HT-29 (cell line): Measurements from ENCODE around the gene PSMB3. TPM values are rescaled to one million over a fixed set of nuclear protein-coding genes. Genes with fewer than 3 reads are reported as not detected.
A peak's percentile ranks its signal among the peaks of the same experiment; 100 is the strongest.
"Not testable (repeated sequence)": the region's sequence is repeated elsewhere in the genome, so short reads cannot be mapped to it uniquely, and the experiment has no call there.

Source experiments
- DNase-seq: peaks from one replicate; pipeline ENCODE4 v3.0.0-alpha.2; 2015; ENCODE audit warnings: low spot score
- total RNA-seq: library from RNA; depleted of rRNA; stranded (reverse); fragments of >200 nt; shearing (Covaris generic); gene quantifications from 2 replicates; pipeline ENCODE4 v1.2.3, GENCODE V29; 2014

The PSMB3 gene
- total RNA-seq, 1 experiment from 2014 or later, result 828 TPM

DNA sequence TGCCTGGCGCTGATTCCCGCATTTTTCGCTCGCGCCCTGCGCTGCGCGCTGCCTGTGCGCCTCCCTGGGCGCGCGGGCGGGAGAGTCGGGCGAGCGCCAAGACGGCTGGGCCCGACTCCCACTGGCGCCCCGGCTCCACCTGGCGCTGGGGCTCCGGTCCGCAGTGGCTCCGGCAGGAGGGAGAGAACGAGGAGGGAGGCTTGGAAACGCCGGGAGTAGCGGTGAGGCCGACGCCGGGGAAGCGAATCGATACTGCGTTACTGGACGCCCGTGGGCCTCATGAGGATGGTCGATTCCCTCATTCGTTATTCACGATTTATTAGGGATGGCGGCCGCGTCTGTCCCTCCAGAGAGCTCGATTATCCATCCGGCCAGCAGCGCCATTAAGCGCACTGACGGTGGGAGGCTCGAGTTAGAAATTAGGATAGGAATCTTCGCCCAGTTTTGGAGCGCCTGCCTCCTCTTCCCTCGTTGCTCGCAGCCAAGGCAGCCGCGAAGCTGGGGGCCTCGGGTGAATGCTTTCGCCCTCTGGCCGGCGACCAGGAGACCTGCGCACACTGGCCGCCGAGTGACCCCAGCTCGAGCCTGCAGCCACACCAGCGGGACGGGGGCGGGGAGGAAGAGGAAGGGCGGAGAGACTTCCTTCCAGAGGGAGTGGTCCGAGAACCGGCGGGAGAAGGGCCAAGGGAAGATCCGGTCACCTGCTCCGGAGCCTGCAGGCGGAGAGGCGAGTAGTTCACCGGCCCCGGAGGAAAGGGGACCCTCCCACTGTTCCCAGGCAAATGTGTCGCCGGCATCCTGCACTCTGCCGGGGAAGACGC is 3.1 kb upstream of the PSMB3 start:
- DNase-seq, result peak; percentile 93

- DNase-seq, result no peak
Observed at GRCh38 chr17:38750044-38750311, 2.6 kb upstream of the PSMB3 start.

GRCh38 chr17:38750312-38751121 is 2.0 kb upstream of the PSMB3 start:
- peak; percentile 79 for DNase-seq

DNA sequence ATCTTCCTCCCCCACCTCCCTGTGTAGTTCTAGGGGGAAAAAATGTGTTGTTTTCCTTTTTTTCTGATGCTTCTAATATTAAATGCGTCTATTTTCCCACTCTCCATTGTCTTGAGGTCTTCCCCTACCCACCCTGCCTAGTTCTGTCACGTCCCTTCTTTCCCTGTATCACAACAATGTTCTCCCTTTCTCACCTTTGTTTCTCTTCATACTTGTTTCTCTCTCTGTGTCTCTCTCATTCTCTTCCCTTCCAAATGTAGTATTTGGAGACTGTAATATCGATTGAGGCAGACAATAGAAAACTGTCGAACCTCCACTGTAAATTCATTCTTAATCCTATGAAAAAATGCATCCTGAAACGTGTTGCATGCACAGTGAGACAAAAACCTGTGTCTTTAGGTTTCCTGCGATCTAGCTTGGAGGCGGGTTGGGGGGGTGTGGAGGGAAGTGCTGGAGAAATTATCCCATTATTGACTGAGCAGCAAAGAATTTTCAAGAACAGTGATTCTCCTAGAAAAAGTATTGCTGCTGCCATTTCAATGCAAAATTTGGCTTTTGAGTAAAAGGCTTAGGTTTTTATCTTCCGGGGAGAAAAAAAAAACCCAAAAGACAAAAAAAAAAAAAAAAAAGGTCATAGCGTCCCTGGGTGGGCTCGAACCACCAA is 1.3 kb upstream of the PSMB3 start:
- DNase-seq, result peak; percentile 74

- DNase-seq, result peak; percentile 96
Observed at GRCh38 chr17:38751808-38752307, 683 bp upstream of the PSMB3 start.

GRCh38 chr17:38753071-38753506 is 548 bp downstream of the PSMB3 start:
- no peak for DNase-seq

- DNase-seq, result peak; percentile 69
Observed at GRCh38 chr17:38761612-38762011, 9.1 kb downstream of the PSMB3 start.

DNA sequence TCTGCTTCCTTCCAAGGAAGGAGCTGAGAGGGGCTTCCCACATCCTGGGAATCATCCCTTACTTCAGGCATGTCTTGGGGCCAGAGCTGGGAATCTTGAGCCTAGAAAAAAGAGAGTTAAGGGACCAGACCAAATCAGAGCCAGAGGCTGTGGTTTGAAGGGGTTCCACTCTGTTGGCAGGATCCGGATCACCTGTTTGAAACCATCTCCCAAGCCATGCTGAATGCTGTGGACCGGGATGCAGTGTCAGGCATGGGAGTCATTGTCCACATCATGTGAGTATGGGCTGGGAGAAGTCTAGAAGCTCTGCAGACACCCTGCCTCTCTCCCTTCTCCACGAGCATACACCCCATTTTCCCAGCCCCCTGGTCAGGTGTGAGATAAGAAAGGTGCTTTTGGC is 9.7 kb downstream of the PSMB3 start:
- DNase-seq, result no peak

GRCh38 chr17:38766341-38766740 is 13.8 kb downstream of the PSMB3 start:
- no peak for DNase-seq

- DNase-seq, result no peak
Observed at GRCh38 chr17:38768417-38768816, 15.9 kb downstream of the PSMB3 start.

DNA sequence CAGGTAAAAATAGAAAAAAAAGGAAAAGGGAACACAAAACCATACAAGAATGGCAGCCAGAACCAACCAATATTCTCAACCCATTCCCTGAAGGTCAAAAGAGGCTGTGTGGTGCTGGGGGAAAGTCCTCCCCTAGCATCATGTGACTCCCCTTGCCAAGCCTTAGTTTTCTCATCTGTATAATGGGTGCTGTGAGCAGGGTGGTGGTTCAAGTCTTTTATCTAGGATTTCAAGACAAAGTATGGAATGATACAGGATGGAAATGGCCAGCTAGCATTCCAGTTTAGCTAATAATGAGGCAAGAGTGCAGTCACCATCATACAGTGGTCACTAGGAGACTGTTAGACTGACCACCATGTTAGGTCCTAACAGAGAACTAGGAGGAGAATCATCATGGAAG is 20.7 kb downstream of the PSMB3 start:
- DNase-seq, result no peak

GRCh38 chr17:38777641-38778250 is 25.2 kb downstream of the PSMB3 start:
- no peak for DNase-seq

DNA sequence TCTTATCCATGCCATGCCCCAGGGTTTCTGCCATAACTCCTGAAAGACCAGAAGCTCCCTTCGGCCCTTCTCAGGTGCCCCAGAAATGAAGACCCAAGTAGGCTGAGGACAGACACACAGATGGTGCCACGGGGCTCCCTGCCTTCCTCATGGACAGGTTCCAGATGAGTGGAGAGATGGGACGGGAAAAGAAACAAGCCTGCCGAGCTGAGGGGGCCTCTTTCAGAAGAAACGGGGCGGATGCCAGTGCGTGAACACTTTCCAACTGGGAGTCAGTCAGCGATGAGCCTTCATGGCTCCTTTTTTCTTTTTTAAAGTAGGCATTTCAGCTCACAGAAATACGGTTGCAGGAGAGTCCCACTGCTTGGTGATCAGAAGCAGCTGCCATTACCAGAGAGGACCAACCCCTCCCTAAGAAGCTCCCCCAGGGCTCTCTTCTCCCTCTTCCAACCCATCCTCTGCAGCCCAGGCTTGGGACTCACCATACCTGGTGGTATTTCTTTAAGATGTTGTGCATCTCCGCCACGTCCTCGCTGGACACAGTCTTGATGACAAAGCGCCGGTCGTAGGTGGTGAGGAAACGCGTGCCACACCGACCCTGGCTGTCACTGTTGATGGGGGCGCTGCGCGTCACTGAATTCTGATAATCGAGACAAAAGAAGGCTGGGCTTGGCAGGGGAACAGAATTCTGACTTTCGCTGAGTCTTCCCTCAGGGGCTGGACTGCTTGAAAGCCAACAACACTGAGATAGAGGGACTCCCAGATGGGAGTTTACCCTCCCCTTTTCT is 27.6 kb downstream of the PSMB3 start:
- DNase-seq, result no peak

DNA sequence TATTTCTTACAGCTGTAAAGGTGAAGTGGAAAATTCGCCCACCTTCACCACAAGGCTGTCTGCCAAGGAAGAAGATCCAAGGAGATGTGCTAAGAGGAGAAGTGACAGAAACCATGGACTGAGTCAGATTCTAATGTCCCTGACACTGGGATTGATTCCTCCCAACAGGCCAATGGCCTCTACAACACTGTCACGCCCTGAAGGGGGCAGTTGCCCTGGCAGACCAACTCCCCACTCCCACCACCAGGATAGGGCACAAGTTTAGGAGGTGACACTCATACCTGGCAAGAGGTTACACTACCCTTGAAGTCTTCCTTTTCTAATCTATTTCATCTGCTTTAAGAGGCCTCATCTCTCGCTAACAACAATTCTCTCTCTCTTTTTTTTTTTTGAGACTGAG is 30.7 kb downstream of the PSMB3 start:
- no peak for DNase-seq

DNA sequence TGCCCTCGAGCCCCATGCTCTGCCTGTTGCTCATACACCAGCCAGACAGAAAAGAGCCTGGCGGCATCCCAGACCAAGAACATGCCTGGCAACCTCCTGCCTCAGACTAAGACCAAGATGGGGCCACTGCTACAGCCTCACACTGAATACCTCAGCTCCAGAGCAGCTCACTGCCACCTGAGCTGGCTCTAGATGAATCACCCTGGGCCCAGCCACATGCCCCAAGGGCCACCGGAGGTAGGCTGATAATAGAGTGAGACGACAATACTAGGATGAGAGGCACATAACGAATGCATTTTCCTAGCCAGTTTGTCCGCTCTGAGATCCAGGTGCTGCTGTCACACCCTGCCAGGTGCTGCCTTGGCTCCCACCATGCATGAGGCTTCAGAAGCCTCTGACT is 33.8 kb downstream of the PSMB3 start:
- DNase-seq, result no peak

DNA sequence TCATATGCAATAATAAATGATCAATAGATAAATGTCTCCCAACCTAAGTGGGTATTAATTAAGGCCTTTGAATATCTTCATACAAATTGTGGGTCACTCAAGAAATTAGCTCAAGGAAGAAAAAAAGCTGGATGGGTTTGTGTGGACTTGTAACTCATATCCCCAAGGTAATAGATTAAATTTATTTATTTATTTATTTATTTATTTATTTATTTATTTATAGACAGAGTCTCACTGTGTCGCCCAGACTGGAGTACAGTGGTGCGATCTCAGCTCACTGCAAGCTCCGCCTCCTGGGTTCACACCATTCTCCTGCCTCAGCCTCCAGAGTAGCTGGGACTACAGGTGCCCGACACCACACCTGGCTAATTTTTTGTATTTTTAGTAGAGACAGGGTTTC is 35.5 kb downstream of the PSMB3 start:
- not testable (repeated sequence) for DNase-seq

DNA sequence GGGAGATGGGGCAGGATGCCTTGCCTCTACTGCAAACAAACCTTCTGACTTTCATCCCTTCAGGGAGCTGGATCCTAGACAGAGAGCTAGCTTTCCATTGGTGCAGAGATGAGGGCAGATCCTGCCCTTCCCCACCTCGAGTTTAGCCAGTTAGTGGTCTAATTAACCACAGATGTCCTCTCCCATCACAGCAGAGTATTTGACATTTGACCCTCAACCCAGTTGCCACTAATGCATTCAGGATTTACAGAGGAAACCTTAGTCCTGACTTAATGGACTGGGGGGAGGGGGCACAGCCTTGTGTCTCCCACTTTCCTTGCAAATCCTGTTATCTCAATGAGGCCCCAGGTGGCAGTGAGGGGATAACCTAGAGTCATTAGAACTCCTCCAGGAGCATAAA is 36.6 kb downstream of the PSMB3 start:
- DNase-seq, result no peak

DNA sequence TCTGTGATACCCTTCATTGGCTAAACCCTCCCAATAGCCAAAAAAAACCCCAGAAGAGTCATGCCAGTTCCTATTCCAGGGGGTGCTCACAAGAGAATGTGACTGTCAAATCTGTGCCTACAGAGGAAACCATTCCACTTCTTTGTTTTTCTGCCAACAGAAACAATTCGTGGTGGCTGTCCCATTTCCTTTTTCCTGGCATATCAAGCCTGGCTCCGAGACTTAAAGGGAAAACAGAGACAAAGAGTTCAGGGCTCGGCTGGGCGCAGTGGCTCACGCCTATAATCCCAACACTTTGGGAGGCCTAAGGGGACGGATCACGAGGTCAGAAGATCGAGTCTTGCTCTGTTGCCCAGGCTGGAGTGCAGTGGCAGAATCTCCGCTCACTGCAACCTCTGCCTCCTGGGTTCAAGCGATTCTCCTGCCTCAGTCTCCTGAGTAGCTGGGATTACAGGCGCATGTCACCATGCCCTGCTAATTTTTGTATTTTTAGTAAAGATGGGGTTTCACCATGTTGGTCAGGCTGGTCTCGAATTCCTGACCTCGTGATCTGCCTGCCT is 37.7 kb downstream of the PSMB3 start:
- not testable (repeated sequence) for DNase-seq

DNA sequence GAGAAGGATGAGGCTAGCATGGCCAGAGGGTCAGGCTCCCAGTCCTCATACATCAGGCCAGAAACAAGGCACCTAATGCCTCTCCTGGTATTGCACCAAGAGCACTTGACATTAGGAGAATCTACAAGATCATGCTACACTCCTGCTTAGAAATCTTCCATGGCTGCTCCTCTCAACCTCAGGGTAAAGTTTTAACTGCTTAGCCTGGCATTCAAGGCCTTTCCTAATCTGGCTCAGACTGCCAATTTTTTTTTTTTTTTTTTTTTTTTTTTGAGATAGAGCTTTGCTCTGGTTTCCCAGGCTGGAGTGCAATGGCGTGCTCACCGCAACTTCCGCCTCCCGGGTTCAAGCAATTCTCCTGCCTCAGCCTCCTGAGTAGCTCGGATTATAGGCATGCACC is 38.6 kb downstream of the PSMB3 start:
- DNase-seq, result no peak

DNA sequence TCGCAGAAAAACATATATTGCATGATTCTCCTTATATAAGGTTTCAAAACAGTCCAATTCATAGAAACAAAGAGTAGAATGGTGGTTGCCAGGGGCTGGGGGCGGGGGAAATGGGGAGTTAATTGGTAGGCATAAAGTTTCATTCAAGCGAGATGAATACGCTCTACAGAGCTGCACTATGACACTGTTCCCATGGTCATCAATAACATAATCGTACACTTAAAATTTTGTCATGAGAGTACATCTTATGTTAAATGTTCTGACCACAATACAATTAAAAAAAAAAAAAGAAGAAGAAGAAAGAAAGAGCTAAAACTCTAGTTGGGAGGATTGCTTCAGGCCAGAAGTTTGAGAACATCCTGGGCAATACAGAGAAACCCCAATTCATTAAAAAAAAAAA is 41.7 kb downstream of the PSMB3 start:
- DNase-seq, result no peak
